Lower lobe of right lung (tissue), 2 donors: ENCODE measurements around the gene TTLL6. TPM values are rescaled to one million over a fixed set of nuclear protein-coding genes. Genes with fewer than 3 reads are reported as not detected.
A peak's percentile ranks its signal among the peaks of the same experiment; 100 is the strongest.

Source experiments
- ATAC-seq, 2 donors: fragments of 200-7000 bp; cut with Tn5 transposase; one replicate each; pipeline ENCODE4 v1.9.1; 2020 to 2022; ENCODE audit warnings: mild to moderate bottlenecking in 2 of 2, moderate library complexity in 2 of 2
- DNase-seq: peaks from one replicate; pipeline ENCODE4 v3.0.0-alpha.2; 2020
- H3K27ac ChIP-seq: fragments of 200-600 bp; one replicate; pipeline ENCODE4 v1.8.0; 2022
- H3K27me3 ChIP-seq: fragments of 200-600 bp; one replicate; pipeline ENCODE4 v1.8.0; 2022; ENCODE audit warnings: low read depth
- H3K36me3 ChIP-seq: fragments of 200-600 bp; one replicate; pipeline ENCODE4 v1.8.0; 2022; ENCODE audit warnings: mild to moderate bottlenecking
- H3K4me1 ChIP-seq: fragments of 200-600 bp; one replicate; pipeline ENCODE4 v1.8.0; 2022
- H3K4me3 ChIP-seq: fragments of 200-600 bp; one replicate; pipeline ENCODE4 v1.8.0; 2022; ENCODE audit warnings: mild to moderate bottlenecking
- H3K9me3 ChIP-seq: fragments of 200-600 bp; one replicate; pipeline ENCODE4 v1.8.0; 2022
- CTCF ChIP-seq: fragments of 200-600 bp; IDR thresholded peaks from one replicate; pipeline ENCODE4 v1.8.0; 2022; ENCODE audit warnings: antibody characterized with exemption, mild to moderate bottlenecking
- intact Hi-C: fragments of 100-400 bp; cut with DNase I; formaldehyde crosslinking; loops from one replicate; pipeline ENCODE4 v1.11.0; 2022
- total RNA-seq: library from RNA; stranded (reverse); fragmentation: NEBNext Ultra II Directional; extraction: Animal tissue kit (Norgen Biotek cat#: 25700); gene quantifications from one replicate; pipeline ENCODE4 v1.2.1, GENCODE V29; 2021
- donor health status: DM: no; HTN: yes; CAD: no; lungs with severe emphysema.

TTLL6 gene
- total RNA-seq, 1 donor from 2014 or later: 2.7 TPM

DNA sequence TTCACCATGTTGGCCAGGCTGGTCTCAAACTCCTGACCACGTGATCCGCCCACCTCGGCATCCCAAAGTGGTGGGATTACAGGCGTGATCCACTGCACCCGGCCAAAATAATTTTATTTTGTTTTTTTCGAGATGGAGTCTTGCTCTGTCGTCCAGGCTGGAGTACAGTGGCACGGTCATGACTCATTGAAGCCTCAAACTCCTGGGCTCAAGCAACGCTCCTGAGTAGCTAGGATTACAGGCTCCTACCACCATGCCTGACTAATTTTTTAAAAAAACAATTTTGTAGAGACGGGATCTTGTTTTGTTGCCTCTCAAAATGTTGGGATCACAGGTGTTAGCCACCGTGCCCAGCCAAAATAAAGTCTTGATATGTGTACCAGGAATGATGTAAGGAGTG is 2.4 kb upstream of the TTLL6 start:
- no peak overlapping the region for H3K4me3 ChIP-seq
- H3K4me1 ChIP-seq: peaks cover 14% of the 10 kb centered on the region
- H3K36me3 ChIP-seq: no peaks in the 10 kb centered on the region
- H3K27ac ChIP-seq: no peak overlapping the region
- no peak for TF ChIP-seq CTCF
- intact Hi-C loops: loop anchor here (5.0 kb wide), 1 partner anchor 58 kb away; no protein-coding TSS in a partner anchor
- peaks cover 13% of the 10 kb centered on the region for H3K27me3 ChIP-seq
- no peaks in the 10 kb centered on the region for H3K9me3 ChIP-seq
- ATAC-seq (no peak), DNase-seq (no peak)

GRCh38 chr17:48818361-48818841 is 1.4 kb upstream of the TTLL6 start:
- no peak for TF ChIP-seq CTCF
- H3K4me3 ChIP-seq: no peak overlapping the region
- intact Hi-C loops: loop anchor here (5.0 kb wide), 1 partner anchor 59 kb away; no protein-coding TSS in a partner anchor
- H3K27me3 ChIP-seq: peaks cover 13% of the 10 kb centered on the region
- DNase-seq: no peak
- H3K27ac ChIP-seq: no peak overlapping the region
- no peak for ATAC-seq
- no peaks in the 10 kb centered on the region for H3K36me3 ChIP-seq
- no peaks in the 10 kb centered on the region for H3K9me3 ChIP-seq
- H3K4me1 ChIP-seq: peaks cover 14% of the 10 kb centered on the region

- no peak for DNase-seq
- peaks cover 13% of the 10 kb centered on the region for H3K27me3 ChIP-seq
- ATAC-seq: no peak
- H3K4me1 ChIP-seq: peaks cover 14% of the 10 kb centered on the region
- H3K27ac ChIP-seq: peak overlapping the region; percentile 36
- peak overlapping the region; percentile 53 for H3K4me3 ChIP-seq
- no peaks in the 10 kb centered on the region for H3K36me3 ChIP-seq
- H3K9me3 ChIP-seq: no peaks in the 10 kb centered on the region
- no peak for TF ChIP-seq CTCF
- intact Hi-C loops: loop anchor here (5.0 kb wide), 1 partner anchor 61 kb away; no protein-coding TSS in a partner anchor
Observed at GRCh38 chr17:48816438-48816773, 623 bp downstream of the TTLL6 start.

DNA sequence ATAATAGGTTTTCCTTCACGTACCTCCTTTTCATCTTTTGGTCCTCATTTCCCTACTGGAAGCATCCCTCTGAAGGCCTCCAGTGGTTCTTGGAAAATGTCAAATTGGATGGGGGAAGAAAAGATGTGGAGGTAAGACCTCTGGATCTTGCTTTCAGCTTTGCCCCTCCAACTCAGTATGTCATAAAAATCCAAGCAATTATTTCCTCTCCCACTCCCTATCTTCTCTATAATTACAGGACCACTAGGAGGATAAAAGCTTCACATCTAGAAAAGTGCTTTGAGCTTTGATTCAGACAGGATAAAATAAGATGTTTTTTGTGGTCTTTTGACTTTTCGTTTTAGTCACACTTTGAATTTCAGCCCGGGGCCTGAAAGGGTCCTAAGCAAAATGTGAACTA is 1.7 kb downstream of the TTLL6 start:
- no peak overlapping the region for H3K4me3 ChIP-seq
- DNase-seq (no peak), ATAC-seq (no peak)
- H3K36me3 ChIP-seq: no peaks in the 10 kb centered on the region
- peaks cover 13% of the 10 kb centered on the region for H3K27me3 ChIP-seq
- H3K9me3 ChIP-seq: no peaks in the 10 kb centered on the region
- intact Hi-C loops: loop anchor here (5.0 kb wide), 1 partner anchor 62 kb away; no protein-coding TSS in a partner anchor
- TF ChIP-seq CTCF: no peak
- no peak overlapping the region for H3K27ac ChIP-seq
- peaks cover 14% of the 10 kb centered on the region for H3K4me1 ChIP-seq

DNA sequence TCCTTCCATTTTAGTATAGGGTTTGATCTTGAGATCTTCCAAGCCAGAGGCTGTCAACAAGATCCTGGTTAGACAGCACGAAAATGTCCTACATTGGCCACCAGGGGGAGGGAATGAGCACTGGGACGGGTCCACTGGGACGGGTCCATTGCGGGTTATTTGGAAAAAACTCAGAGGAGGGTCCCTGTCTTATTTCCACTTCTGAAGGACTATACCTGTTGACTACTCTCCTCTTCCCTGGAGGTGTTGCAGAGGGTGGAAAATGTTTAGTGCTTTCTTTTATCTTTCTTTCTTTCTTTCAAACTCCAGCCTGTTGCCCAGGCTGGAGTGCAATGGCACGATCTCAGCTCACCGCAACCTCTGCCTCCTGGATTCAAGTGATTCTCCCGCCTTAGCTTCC is 2.5 kb downstream of the TTLL6 start:
- Histone ChIP-seq H3K4me3 (no peak overlapping the region), H3K27ac (no peak overlapping the region), H3K4me1 (peaks cover 14% of the 10 kb centered on the region), H3K36me3 (no peaks in the 10 kb centered on the region), H3K9me3 (no peaks in the 10 kb centered on the region), H3K27me3 (peaks cover 10% of the 10 kb centered on the region)
- DNase-seq (no peak), ATAC-seq (no peak)
- peak; percentile 70 for TF ChIP-seq CTCF
- intact Hi-C loops: no loop called here
